ENCODE results near the gene ZNF839. TPM values are rescaled to one million over a fixed set of nuclear protein-coding genes. Genes with fewer than 3 reads are reported as not detected.
A peak's percentile ranks its signal among the peaks of the same experiment; 100 is the strongest.

The ZNF839 gene
- total RNA-seq (2014; rRNA removed; shearing (Covaris generic)), result 8.0 and 10.0 TPM in 2 replicates
- 6.0 and 7.9 TPM in 2 replicates for polyA plus RNA-seq (2016; fragmentation: Nextera tagmentation; extraction: Ambion mirVana)
- long read RNA-seq, partial matches to known transcripts, result 1 of 5 reads
- long read RNA-seq, other reads (novel, unspliced or antisense), result 4 of 5 reads

DNA sequence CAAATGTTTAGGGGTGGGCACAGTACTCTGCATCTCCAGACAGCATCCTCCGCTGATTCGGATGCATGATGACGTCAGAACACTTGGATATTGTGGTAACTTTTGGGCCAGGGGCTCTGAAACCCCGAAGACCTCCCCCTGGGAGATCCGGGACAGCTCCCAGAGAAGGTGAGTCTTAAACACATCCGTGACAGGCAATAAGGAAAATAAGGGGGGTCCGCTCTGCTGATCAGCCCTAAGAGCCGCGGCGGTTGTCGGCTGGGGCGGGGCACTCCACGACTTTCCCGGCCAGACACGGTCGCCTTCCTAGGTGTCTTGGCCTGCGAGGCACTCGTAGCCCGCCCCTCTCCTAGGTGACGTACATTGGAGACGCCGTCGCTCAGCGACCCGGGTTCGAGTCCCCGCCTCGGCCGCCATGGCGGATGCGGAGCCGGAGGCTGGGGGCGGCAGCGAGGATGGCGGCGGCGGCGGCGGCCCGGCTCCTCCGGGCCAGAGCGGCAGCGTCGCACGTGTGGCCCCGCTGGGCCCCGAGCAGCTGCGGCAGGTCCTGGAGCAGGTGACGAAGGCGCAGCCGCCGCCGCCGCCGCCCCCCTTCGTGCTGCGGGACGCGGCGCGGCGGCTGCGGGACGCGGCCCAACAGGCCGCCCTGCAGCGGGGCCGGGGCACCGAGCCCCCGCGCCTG is at the start of gene ZNF839:
TSS of gene ZNF839 (plus strand) at position 396 of the 682 bp plus-strand sequence. CDS start at position 416, 20 bp downstream.
- Histone ChIP-seq H3K79me2 (replicated peaks; ENCODE audit: insufficient read depth) (no peaks in the 10 kb centered on the region), H3K27ac (ENCODE audit: low read depth) (0 out of 2 replicates have a peak within 1 kb of the TSS, but pooled peaks have one; percentile 11), H2AFZ (peak within 1 kb of the TSS; percentile 89), H3K27me3 (ENCODE audit: insufficient read depth) (peaks cover 18% of the 10 kb centered on the region), H3K4me2 (peak within 1 kb of the TSS; percentile 96), H3K4me3 (peak within 1 kb of the TSS; percentile 62), H3K4me1 (ENCODE audit: insufficient read depth) (peaks cover 27% of the 10 kb centered on the region), H4K20me1 (replicated peaks; ENCODE audit: insufficient read depth) (no peaks in the 10 kb centered on the region), H3K36me3 (ENCODE audit: insufficient read depth) (no peaks in the 10 kb centered on the region), H3F3A (replicated peaks; ENCODE audit: low read depth) (peaks cover 26% of the 10 kb centered on the region), H3K9me2 (ENCODE audit: insufficient read depth) (no peaks in the 10 kb centered on the region)
- peak within 1 kb of the TSS; percentile 97 for H3K27ac Mint-ChIP-seq
- H3K4me1 Mint-ChIP-seq, result peaks cover 28% of the 10 kb centered on the region
- H3K27me3 Mint-ChIP-seq (ENCODE audit: insufficient read depth, low read depth, poor library complexity), result peaks cover 29% of the 10 kb centered on the region
- 0 out of 3 replicates have a peak, but pooled peaks cover 5% of the 10 kb centered on the region for H3K9me3 Mint-ChIP-seq
- peak; percentile 93 for DNase-seq (ENCODE audit: low spot score)
- TF ChIP-seq ZNF331 (CRISPR knock-in tag; IDR thresholded peaks at IDR 0.05; ENCODE audit: low read depth), result no peak
- TF ChIP-seq POLR2AphosphoS5 (IDR thresholded peaks at IDR 0.05; ENCODE audit: low read depth), result peak; percentile 64
- TF ChIP-seq, protein P1, sequence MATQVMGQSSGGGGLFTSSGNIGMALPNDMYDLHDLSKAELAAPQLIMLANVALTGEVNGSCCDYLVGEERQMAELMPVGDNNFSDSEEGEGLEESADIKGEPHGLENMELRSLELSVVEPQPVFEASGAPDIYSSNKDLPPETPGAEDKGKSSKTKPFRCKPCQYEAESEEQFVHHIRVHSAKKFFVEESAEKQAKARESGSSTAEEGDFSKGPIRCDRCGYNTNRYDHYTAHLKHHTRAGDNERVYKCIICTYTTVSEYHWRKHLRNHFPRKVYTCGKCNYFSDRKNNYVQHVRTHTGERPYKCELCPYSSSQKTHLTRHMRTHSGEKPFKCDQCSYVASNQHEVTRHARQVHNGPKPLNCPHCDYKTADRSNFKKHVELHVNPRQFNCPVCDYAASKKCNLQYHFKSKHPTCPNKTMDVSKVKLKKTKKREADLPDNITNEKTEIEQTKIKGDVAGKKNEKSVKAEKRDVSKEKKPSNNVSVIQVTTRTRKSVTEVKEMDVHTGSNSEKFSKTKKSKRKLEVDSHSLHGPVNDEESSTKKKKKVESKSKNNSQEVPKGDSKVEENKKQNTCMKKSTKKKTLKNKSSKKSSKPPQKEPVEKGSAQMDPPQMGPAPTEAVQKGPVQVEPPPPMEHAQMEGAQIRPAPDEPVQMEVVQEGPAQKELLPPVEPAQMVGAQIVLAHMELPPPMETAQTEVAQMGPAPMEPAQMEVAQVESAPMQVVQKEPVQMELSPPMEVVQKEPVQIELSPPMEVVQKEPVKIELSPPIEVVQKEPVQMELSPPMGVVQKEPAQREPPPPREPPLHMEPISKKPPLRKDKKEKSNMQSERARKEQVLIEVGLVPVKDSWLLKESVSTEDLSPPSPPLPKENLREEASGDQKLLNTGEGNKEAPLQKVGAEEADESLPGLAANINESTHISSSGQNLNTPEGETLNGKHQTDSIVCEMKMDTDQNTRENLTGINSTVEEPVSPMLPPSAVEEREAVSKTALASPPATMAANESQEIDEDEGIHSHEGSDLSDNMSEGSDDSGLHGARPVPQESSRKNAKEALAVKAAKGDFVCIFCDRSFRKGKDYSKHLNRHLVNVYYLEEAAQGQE (IDR thresholded peaks at IDR 0.05; ENCODE audit: unreplicated experiment), result no peak
- no peak for TF ChIP-seq STAT1 (IDR thresholded peaks at IDR 0.05; ENCODE audit: unreplicated experiment)
- no peak for TF ChIP-seq ZNF114 (CRISPR knock-in tag; IDR thresholded peaks at IDR 0.05)
- TF ChIP-seq CREB1 (CRISPR knock-in tag; IDR thresholded peaks at IDR 0.05; ENCODE audit: low read depth), result peak; percentile 96
- no peak for TF ChIP-seq JUNB (IDR thresholded peaks at IDR 0.05; ENCODE audit: unreplicated experiment)
- ATAC-seq, result peak; percentile 44
- H3K36me3 Mint-ChIP-seq (ENCODE audit: low read depth), result peaks cover 4% of the 10 kb centered on the region; the same call in 2 of the 3 replicates
- peak within 1 kb of the TSS; percentile 95 for H3K4me3 Mint-ChIP-seq

DNA sequence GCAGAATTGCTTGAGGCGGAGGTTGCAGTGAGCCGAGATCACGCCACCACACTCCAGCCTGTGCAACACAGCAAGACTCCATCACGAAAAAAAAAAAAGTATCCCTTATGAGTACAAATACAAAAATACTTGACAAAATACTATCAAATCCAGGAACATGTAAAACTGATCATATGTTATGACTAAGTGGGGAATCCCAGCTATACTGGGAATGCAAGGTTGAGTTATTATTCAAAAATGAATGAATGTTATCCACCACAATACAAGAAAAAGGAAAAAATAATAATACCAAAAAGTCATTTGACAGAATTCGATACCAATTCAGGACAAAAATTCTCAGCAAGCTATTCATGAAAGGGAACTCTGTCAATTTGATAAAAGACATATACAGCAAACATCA is 47.2 kb upstream of the ZNF839 start:
- Histone ChIP-seq H3K27me3 (ENCODE audit: insufficient read depth) (no peaks in the 10 kb centered on the region), H3K27ac (ENCODE audit: low read depth) (no peak overlapping the region), H2AFZ (no peak overlapping the region), H3K4me3 (no peak overlapping the region), H3K4me1 (ENCODE audit: insufficient read depth) (no peaks in the 10 kb centered on the region), H3K36me3 (ENCODE audit: insufficient read depth) (no peaks in the 10 kb centered on the region), H3K9me2 (ENCODE audit: insufficient read depth) (no peaks in the 10 kb centered on the region), H3K79me2 (replicated peaks; ENCODE audit: insufficient read depth) (no peaks in the 10 kb centered on the region), H4K20me1 (replicated peaks; ENCODE audit: insufficient read depth) (no peaks in the 10 kb centered on the region), H3F3A (replicated peaks; ENCODE audit: low read depth) (no peaks in the 10 kb centered on the region), H3K4me2 (no peak overlapping the region)
- ATAC-seq, result no peak
- H3K4me1 Mint-ChIP-seq, result no peaks in the 10 kb centered on the region
- no peaks in the 10 kb centered on the region for H3K27me3 Mint-ChIP-seq (ENCODE audit: insufficient read depth, low read depth, poor library complexity)
- H3K9me3 Mint-ChIP-seq, result peaks cover 9% of the 10 kb centered on the region; the same call in 2 of the 3 replicates
- no peak overlapping the region for H3K27ac Mint-ChIP-seq
- DNase-seq (ENCODE audit: low spot score), result no peak
- no peak overlapping the region for H3K4me3 Mint-ChIP-seq
- no peaks in the 10 kb centered on the region for H3K36me3 Mint-ChIP-seq (ENCODE audit: low read depth)
- TF ChIP-seq NANOG (IDR thresholded peaks at IDR 0.05; ENCODE audit: borderline replicate concordance) (no peak), JUNB (IDR thresholded peaks at IDR 0.05; ENCODE audit: unreplicated experiment) (no peak), STAT1 (IDR thresholded peaks at IDR 0.05; ENCODE audit: unreplicated experiment) (no peak), POLR2AphosphoS5 (IDR thresholded peaks at IDR 0.05; ENCODE audit: low read depth) (no peak)
- TF ChIP-seq, protein P2, sequence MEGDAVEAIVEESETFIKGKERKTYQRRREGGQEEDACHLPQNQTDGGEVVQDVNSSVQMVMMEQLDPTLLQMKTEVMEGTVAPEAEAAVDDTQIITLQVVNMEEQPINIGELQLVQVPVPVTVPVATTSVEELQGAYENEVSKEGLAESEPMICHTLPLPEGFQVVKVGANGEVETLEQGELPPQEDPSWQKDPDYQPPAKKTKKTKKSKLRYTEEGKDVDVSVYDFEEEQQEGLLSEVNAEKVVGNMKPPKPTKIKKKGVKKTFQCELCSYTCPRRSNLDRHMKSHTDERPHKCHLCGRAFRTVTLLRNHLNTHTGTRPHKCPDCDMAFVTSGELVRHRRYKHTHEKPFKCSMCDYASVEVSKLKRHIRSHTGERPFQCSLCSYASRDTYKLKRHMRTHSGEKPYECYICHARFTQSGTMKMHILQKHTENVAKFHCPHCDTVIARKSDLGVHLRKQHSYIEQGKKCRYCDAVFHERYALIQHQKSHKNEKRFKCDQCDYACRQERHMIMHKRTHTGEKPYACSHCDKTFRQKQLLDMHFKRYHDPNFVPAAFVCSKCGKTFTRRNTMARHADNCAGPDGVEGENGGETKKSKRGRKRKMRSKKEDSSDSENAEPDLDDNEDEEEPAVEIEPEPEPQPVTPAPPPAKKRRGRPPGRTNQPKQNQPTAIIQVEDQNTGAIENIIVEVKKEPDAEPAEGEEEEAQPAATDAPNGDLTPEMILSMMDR (conservative IDR thresholded peaks at IDR 0.05; ENCODE audit: low read depth in 2 of 2), result no peak

Data from GM23338 (cell line).